Keratinocyte (primary cell): ENCODE measurements around the gene CFAP410. TPM values are rescaled to one million over a fixed set of nuclear protein-coding genes. Genes with fewer than 3 reads are reported as not detected.

Experiments
- DNase-seq: peaks from one replicate; pipeline ENCODE4 v3.0.0-alpha.2; 2011; ENCODE audit warnings: low read depth, missing footprints, low spot score
- FAIRE-seq: peaks from 2 replicates; lab custom pipeline; 2011; peaks lifted over from hg19 to GRCh38; lab: Jason Lieb, UNC
- H2AFZ ChIP-seq: 2 replicates; pipeline ENCODE4 v1.6.0; 2012; ENCODE audit warnings: low read length, control low read depth, inconsistent platforms; ENCODE audit not compliant: control insufficient read depth
- H3K27ac ChIP-seq: 2 replicates; pipeline ENCODE4 v1.5.1; 2011; ENCODE audit warnings: low read length; ENCODE audit not compliant: control insufficient read depth, insufficient read depth
- H3K27me3 ChIP-seq: 3 replicates; pipeline ENCODE4 v1.6.0; 2011; ENCODE audit warnings: low read length; ENCODE audit not compliant: control insufficient read depth, insufficient read depth; ENCODE audit errors: extremely low read depth
- H3K36me3 ChIP-seq, 2 experiments: 2 replicates in 1 of 2; 3 replicates in 1 of 2; pipeline ENCODE4 v1.5.1; 2011; ENCODE audit warnings: low read length in 2 of 2, mild to moderate bottlenecking in 1 of 2; ENCODE audit not compliant: control insufficient read depth in 2 of 2, insufficient read depth in 2 of 2; ENCODE audit errors: extremely low read depth in 1 of 2
- H3K4me1 ChIP-seq: 3 replicates; pipeline ENCODE4 v1.5.1; 2011; ENCODE audit warnings: low read length; ENCODE audit not compliant: control insufficient read depth, insufficient read depth; ENCODE audit errors: extremely low read depth
- H3K4me2 ChIP-seq: 3 replicates; pipeline ENCODE4 v1.6.0; 2011; ENCODE audit warnings: low read depth, low read length; ENCODE audit not compliant: control insufficient read depth, insufficient read depth; ENCODE audit errors: extremely low read depth
- H3K4me3 ChIP-seq, 3 experiments: fragments of 200-600 bp in 1 of 3; sonication (generic) in 1 of 3; 2 replicates in 2 of 3; 3 replicates in 1 of 3; pipeline ENCODE4 v1.5.1; 2011 to 2016; ENCODE audit warnings: low read length in 3 of 3, mild to moderate bottlenecking in 3 of 3, control low read depth in 2 of 3, inconsistent platforms in 1 of 3, low read depth in 1 of 3, mixed read lengths in 1 of 3, mixed run types in 1 of 3, moderate library complexity in 1 of 3; ENCODE audit not compliant: control insufficient read depth in 2 of 3, insufficient read depth in 2 of 3; ENCODE audit errors: extremely low read depth in 1 of 3
- H3K79me2 ChIP-seq: 2 replicates; pipeline ENCODE4 v1.6.0; 2012; ENCODE audit warnings: low read length; ENCODE audit not compliant: control insufficient read depth, insufficient read depth
- H3K9ac ChIP-seq: 3 replicates; pipeline ENCODE4 v1.6.0; 2011; ENCODE audit warnings: low read length; ENCODE audit not compliant: control insufficient read depth, insufficient read depth; ENCODE audit errors: extremely low read depth
- H3K9me1 ChIP-seq: 3 replicates; pipeline ENCODE4 v1.6.0; 2011; ENCODE audit warnings: low read length; ENCODE audit not compliant: control insufficient read depth, insufficient read depth; ENCODE audit errors: extremely low read depth
- H3K9me3 ChIP-seq: 2 replicates; pipeline ENCODE4 v1.5.1; 2012; ENCODE audit warnings: low read depth, low read length; ENCODE audit not compliant: control insufficient read depth
- H4K20me1 ChIP-seq: 3 replicates; pipeline ENCODE4 v1.6.0; 2011; ENCODE audit warnings: low read length; ENCODE audit not compliant: control insufficient read depth, insufficient read depth; ENCODE audit errors: extremely low read depth
- EZH2 ChIP-seq: IDR thresholded peaks from one replicate; pipeline ENCODE4 v1.6.1; 2012; ENCODE audit warnings: inconsistent platforms, mild to moderate bottlenecking, low read length, moderate library complexity
- dilution Hi-C: fragments of 300-500 bp; cut with MboI; formaldehyde crosslinking; loops from one replicate; pipeline ENCODE4 v1.7.0; 2020; ENCODE audit warnings: low sequenced_read_pairs; ENCODE audit not compliant: extremely low pct_ligation_motif_present
- polyA plus RNA-seq, 5 experiments: library from polyadenylated mRNA; depleted of rRNA in 3 of 5; stranded (reverse) in 3 of 5; stranded (forward) in 1 of 5; unstranded in 1 of 5; fragments of >200 nt; gene quantifications; 1 replicate in 1 of 5; 2 replicates in 3 of 5; 3 replicates in 1 of 5; pipeline versions ENCODE4 v1.2.1 to v1.2.3, GENCODE V29; 2011 to 2012; ENCODE audit warnings: missing spikeins in 2 of 5, low read depth in 1 of 5, low replicate concordance in 1 of 5
- TF ChIP-seq, protein P1 (sequence below), 3 experiments: IDR thresholded peaks in 1 of 3; conservative IDR thresholded peaks in 1 of 3; optimal IDR thresholded peaks in 1 of 3; 2 replicates in 2 of 3; 3 replicates in 1 of 3; pipeline versions ENCODE3 to v1.5.1; 2011; ENCODE audit warnings: low read length in 3 of 3, mild to moderate bottlenecking in 3 of 3, moderate library complexity in 2 of 3, control low read depth in 1 of 3, inconsistent platforms in 1 of 3; ENCODE audit not compliant: insufficient read depth in 2 of 3; ENCODE audit errors: extremely low read depth in 1 of 3

The CFAP410 gene
- polyA plus RNA-seq, 1 donor (not counting 4 experiments of a cell fraction or from before 2014, with no cell fraction given), result 2.2 TPM

DNA sequence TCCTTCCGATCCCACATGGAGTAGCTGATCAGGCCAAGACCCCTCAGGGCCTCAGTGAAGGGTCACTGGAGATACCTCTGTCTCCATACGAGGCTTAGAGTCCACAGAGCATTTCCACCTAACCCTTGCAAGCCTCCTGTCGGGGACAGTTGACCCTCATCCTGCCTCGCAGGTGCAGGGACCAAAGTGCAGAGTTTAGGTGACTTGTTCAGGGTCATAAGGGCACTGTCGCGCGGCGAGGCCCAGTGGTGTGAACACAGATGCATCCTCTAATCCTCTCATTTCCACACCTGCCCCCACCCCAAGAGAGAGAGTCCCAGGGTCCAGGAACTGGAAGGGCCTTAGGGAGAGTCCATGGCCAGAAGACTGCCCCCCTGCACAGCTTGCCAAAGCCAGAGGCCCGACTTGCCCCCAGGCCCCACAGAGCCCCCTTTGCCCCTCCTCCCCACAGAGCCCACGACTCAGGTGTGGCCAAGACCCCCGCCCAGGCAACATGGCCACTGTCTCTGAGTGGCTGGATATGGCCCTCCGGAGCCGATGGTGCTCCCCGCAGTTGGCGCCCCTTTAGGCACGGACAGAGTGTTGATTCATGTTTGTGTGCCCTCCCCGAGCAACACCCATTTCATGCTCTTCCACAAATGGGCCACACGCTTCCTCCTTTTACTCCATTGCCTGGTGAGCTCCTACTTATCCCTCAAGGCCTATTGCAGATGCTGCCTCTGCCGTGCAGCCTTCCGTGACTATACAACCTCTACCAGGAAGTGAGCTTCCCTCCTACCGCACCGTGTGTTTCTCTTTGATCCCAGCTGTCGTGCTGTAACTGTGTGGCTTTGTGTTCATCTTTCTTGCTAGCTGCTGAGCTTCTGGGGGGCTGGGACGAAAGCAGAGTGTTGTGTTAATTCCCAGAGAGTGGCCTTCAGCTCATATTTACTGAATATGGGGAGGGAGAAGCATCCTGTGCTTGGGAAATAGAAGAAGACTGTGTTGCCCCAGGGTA, 15.9 kb upstream of the CFAP410 start:
- H3K9me3 ChIP-seq, result no peaks in the 10 kb centered on the region
- no peaks in the 10 kb centered on the region for H3K36me3 ChIP-seq
- TF ChIP-seq EZH2, result no peak
- TF ChIP-seq, protein P1, sequence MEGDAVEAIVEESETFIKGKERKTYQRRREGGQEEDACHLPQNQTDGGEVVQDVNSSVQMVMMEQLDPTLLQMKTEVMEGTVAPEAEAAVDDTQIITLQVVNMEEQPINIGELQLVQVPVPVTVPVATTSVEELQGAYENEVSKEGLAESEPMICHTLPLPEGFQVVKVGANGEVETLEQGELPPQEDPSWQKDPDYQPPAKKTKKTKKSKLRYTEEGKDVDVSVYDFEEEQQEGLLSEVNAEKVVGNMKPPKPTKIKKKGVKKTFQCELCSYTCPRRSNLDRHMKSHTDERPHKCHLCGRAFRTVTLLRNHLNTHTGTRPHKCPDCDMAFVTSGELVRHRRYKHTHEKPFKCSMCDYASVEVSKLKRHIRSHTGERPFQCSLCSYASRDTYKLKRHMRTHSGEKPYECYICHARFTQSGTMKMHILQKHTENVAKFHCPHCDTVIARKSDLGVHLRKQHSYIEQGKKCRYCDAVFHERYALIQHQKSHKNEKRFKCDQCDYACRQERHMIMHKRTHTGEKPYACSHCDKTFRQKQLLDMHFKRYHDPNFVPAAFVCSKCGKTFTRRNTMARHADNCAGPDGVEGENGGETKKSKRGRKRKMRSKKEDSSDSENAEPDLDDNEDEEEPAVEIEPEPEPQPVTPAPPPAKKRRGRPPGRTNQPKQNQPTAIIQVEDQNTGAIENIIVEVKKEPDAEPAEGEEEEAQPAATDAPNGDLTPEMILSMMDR (optimal IDR thresholded peaks at IDR 0.05 in 1 of 3, IDR thresholded peaks at IDR 0.05 in 1 of 3, conservative IDR thresholded peaks at IDR 0.05 in 1 of 3; ENCODE audit: extremely low read depth in 1 of 3, insufficient read depth in 2 of 3, low read length in 3 of 3), result no peak
- no peak overlapping the region for H3K4me3 ChIP-seq
- no peak overlapping the region for H3K9ac ChIP-seq
- H3K27ac ChIP-seq, result no peak overlapping the region
- H3K27me3 ChIP-seq, result peaks cover 26% of the 10 kb centered on the region
- dilution Hi-C loops, result no loop called here
- FAIRE-seq (no peak), DNase-seq (no peak)
- H3K4me2 ChIP-seq, result no peak overlapping the region
- no peaks in the 10 kb centered on the region for H3K79me2 ChIP-seq
- H3K4me1 ChIP-seq, result no peaks in the 10 kb centered on the region
- no peaks in the 10 kb centered on the region for H4K20me1 ChIP-seq
- no peaks in the 10 kb centered on the region for H3K9me1 ChIP-seq
- H2AFZ ChIP-seq, result no peak overlapping the region

DNA sequence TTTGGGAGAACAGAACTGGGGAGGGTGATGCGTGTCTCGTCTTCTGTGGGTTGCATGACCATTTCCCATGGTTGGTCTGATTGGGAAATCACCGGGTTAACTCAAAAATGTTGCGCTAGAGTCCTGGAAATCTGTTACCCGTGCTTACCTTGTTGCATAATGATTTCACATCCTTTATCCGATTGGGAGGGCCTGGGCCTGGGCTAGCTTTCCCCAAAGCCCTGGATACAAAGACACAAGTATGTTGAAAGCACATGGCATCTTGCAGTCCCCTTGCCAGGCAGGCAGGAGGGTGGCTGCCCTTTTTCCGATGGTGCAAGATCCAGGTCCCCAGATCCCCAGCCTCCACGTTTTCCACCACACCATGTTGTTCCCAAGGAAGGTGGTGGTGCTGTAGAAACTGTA, 14.8 kb upstream of the CFAP410 start:
- H4K20me1 ChIP-seq, result no peaks in the 10 kb centered on the region
- H3K4me2 ChIP-seq, result no peak overlapping the region
- no peaks in the 10 kb centered on the region for H3K4me1 ChIP-seq
- peaks cover 37% of the 10 kb centered on the region for H3K27me3 ChIP-seq
- H3K36me3 ChIP-seq, result no peaks in the 10 kb centered on the region
- H3K79me2 ChIP-seq, result no peaks in the 10 kb centered on the region
- DNase-seq (no peak), FAIRE-seq (no peak)
- H3K9me1 ChIP-seq, result no peaks in the 10 kb centered on the region
- H3K27ac ChIP-seq, result no peak overlapping the region
- dilution Hi-C loops, result no loop called here
- H2AFZ ChIP-seq, result no peak overlapping the region
- TF ChIP-seq, protein P1 (optimal IDR thresholded peaks at IDR 0.05 in 1 of 3, IDR thresholded peaks at IDR 0.05 in 1 of 3, conservative IDR thresholded peaks at IDR 0.05 in 1 of 3; ENCODE audit: extremely low read depth in 1 of 3, insufficient read depth in 2 of 3, low read length in 3 of 3), result no peak
- TF ChIP-seq EZH2, result no peak
- H3K4me3 ChIP-seq, result no peak overlapping the region
- no peaks in the 10 kb centered on the region for H3K9me3 ChIP-seq
- H3K9ac ChIP-seq, result no peak overlapping the region
